Fibroblast of the conjunctiva (primary cell): ENCODE data around the gene BBS7.

Experiments
- DNase-seq: peaks from one replicate; pipeline ENCODE4 v3.0.0-alpha.2; 2010; ENCODE audit warnings: low read depth

Gene BBS7

DNA sequence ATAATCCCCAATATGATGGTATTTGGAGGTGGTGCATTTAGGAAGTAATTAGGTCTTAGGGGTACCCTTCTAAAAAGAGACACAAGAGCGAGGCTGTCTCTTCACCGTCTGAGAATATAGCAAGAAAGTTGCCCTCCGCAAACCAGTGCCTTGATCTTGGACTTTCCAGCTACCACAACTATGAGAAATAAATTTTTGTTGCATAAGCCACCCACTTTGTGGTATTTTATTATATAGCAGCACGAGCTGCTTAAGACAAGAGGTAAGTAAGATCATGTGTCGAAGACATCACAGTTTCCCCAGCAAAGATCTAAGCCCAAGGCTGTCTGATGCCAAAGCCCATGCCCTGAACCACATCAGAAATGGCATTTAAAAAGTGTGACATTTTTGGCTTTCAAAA is 78.8 kb downstream of the BBS7 start:
- no peak for DNase-seq

DNA sequence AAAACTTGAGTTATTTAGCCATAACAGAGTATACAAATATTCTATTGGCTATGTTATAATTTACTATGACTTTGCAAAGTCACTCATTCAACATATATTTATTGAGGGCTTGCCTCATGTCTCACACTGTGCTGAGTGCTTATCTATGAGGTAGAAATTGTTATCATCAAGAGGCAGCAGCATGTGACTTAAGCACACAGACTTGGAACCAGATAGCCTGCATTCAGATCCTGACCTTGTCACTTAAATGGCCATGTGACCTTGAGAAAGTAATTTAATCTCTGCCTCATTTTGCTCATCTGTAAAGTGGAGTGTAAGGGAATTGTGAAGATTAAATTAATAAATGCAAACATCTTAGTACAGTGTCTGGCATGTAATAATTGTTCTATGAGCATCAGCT is 79.3 kb downstream of the BBS7 start:
- DNase-seq, result no peak

- DNase-seq, result peak; percentile 37
These were observed 80.1 kb downstream of the BBS7 start for GRCh38 chr4:121789960-121790829.

- no peak for DNase-seq
These were observed 80.8 kb downstream of the BBS7 start for GRCh38 chr4:121789455-121789854.

GRCh38 chr4:121788896-121789295 is 81.4 kb downstream of the BBS7 start:
- DNase-seq, result no peak

- DNase-seq, result no peak
These were observed 84.1 kb downstream of the BBS7 start for GRCh38 chr4:121786221-121786620.

- DNase-seq, result peak; percentile 29
These were observed 84.8 kb downstream of the BBS7 start for GRCh38 chr4:121785479-121785878.

DNA sequence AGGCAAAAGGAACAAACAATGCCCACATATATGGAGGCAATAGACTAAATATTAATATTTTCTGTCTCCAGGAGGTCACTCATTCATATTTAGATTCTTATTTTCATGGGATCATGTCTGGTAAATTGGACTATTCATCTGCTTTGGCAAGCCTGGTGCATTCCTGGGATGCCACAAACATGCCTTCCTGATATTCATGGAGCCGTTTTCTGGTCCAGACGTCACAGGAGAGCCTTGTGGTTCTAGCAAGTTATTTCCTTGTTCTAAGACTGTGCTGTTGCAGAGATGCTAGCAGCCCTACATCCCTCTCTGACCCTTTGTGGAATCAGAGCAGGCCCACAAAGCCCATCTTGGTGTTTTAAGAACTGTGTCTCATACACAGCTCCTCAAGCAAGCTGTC is 85.3 kb downstream of the BBS7 start:
- peak; percentile 69 for DNase-seq

DNA sequence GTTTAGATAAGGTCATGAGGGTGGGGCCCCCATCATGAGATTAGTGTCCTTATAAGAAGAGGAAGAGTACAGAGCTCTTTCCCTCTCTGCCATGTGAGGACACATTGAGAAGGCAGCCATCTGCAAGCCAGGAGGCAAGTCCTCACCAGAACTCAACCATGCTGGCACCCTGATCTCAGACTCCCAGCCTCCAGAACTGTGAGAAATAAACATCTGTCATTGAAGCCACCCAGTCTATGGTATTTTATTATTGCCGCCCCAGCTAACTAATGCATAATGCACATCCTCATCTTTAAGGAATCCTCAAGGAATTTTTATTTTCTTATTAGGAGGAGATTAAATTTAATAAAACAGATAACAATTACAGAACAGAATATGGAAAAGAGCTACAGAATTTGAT is 85.9 kb downstream of the BBS7 start:
- no peak for DNase-seq

DNA sequence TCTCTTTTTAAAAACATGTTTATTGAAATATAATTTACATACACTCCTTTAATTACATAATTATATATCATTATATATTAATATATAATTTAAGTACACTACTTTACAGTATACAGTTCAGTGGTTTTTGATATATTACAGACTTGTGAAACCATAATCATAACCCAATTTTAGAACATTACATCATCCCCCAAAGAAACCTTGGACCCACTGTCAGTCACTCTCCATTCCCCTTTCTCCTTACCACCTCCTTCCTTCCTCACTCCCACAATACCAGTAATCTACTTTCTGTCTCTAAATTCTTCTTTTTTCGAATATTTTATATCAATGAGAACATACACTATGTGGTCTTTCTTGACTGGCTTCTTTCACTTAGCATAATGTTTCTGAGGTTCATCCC is 87.1 kb downstream of the BBS7 start:
- no peak for DNase-seq

DNA sequence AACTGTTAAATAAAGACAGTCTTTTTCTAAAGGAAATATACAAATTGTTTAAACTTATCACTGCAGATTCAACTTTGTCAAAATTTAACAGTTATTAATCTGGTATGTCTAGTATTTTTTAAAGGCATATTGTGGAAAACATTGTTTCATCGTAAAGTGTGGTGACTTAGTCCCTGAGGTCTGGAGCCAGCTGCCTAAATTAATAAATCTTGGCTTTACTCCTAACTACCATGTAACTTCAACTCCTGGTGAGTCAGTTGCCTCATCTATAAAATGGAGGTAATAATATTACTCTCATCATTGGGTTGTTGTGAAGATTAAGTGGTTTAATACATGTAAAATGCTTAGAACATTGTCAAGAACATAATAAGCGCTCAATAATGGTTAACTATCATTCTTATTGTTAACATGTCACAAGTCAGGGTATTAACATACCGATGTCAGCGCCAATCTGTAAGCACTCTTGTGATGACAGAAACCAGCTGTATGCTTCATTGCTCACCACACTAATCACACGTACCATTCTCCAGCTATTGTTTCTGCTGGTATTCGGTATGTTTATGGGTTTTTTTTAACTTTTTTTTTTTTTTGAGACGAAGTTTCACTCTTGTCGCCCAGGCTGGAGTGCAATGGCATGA is 91.2 kb downstream of the BBS7 start:
- DNase-seq, result no peak

- no peak for DNase-seq
These were observed 92.6 kb downstream of the BBS7 start for GRCh38 chr4:121777625-121778024.

DNA sequence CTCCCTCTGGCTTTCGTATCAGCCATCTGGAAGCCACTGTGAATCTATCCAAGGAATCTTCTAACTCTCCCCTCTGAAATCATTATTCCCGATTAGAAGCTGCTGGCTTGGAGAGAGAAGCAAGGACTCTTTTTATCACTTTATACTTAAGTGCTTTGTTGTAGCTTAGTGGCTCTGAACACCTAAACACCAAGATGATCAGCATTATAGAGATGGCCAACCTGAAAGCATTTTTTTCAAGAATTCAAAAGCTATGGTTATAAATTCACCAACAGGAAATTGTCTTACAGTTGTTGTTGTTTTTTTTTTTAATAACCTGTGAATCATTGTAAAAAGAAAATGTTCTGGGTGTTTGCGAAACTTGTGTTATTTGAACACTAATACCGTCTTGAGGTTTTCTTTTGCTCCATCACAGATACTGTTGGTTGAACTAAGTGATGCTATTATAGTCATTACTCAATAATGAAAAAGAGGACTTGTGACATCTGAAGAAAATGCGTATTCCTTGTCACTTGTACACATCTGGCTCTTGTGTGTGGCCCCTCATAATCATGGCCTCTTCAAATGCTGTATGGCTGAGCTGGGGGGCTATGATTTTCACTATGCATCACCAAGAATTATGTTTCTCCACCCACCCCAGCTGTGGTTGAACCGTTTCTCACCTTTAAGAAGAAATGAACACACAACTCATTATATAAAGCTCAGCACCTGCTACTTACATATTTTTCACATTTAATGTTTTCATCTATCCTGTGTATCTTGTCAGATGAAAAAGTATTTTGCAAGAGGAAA is 93.5 kb downstream of the BBS7 start:
- DNase-seq, result no peak
